Left ventricle myocardium inferior (tissue), 1 donor: ENCODE results near the gene COL24A1. TPM values are rescaled to one million over a fixed set of nuclear protein-coding genes. Genes with fewer than 3 reads are reported as not detected.

Source experiments
- DNase-seq: peaks from one replicate; pipeline ENCODE4 v3.0.0-alpha.2; 2020
- H3K27ac ChIP-seq: fragments of 200-600 bp; replicated peaks from 2 replicates; pipeline ENCODE4 v1.8.0; 2021
- H3K27me3 ChIP-seq: fragments of 200-600 bp; 2 replicates; pipeline ENCODE4 v1.8.0; 2021; ENCODE audit warnings: low read depth
- H3K36me3 ChIP-seq: fragments of 200-600 bp; 2 replicates; pipeline ENCODE4 v1.8.0; 2021
- H3K4me1 ChIP-seq: fragments of 200-600 bp; 2 replicates; pipeline ENCODE4 v1.8.0; 2021
- H3K4me3 ChIP-seq: fragments of 200-600 bp; 2 replicates; pipeline ENCODE4 v1.8.0; 2021; ENCODE audit warnings: mild to moderate bottlenecking, moderate library complexity
- H3K9me3 ChIP-seq: fragments of 200-600 bp; replicated peaks from 2 replicates; pipeline ENCODE4 v1.8.0; 2021
- CTCF ChIP-seq: fragments of 200-600 bp; IDR thresholded peaks from 2 replicates; pipeline ENCODE4 v1.8.0; 2021; ENCODE audit warnings: antibody characterized with exemption, mild to moderate bottlenecking, borderline replicate concordance
- intact Hi-C: fragments of 100-400 bp; cut with micrococcal nuclease; formaldehyde crosslinking; loops from one replicate; pipeline ENCODE4 v1.11.0; 2022
- total RNA-seq: library from RNA; stranded (reverse); fragmentation: NEBNext Ultra II Directional; extraction: Animal tissue kit (Norgen Biotek cat#: 25700); gene quantifications from one replicate; pipeline ENCODE4 v1.2.1, GENCODE V29; 2021
- donor health status: DM: no; HTN: yes; CAD: no; lungs with severe emphysema.

COL24A1 gene
- total RNA-seq, 1 donor from 2014 or later: 0.74 TPM

- intact Hi-C loops: no loop called here
- TF ChIP-seq CTCF: no peak
- DNase-seq: no peak
Observed at GRCh38 chr1:85936057-85936456, 220.5 kb downstream of the COL24A1 start.

GRCh38 chr1:85935234-85935633, 221.3 kb downstream of the COL24A1 start:
- no peaks in the 10 kb centered on the region for H3K36me3 ChIP-seq
- no peak for DNase-seq
- intact Hi-C loops: no loop called here
- no peak for TF ChIP-seq CTCF
- no peaks in the 10 kb centered on the region for H3K9me3 ChIP-seq
- H3K4me1 ChIP-seq: no peaks in the 10 kb centered on the region
- no peak overlapping the region for H3K4me3 ChIP-seq
- no peak overlapping the region for H3K27ac ChIP-seq
- H3K27me3 ChIP-seq: no peaks in the 10 kb centered on the region

More at GRCh38 chr1:85936057-85936456, 220.5 kb downstream of the COL24A1 start:
- no peak overlapping the region for H3K4me3 ChIP-seq
- no peaks in the 10 kb centered on the region for H3K27me3 ChIP-seq
- H3K27ac ChIP-seq: no peak overlapping the region
- H3K4me1 ChIP-seq: no peaks in the 10 kb centered on the region
- no peaks in the 10 kb centered on the region for H3K36me3 ChIP-seq
- no peaks in the 10 kb centered on the region for H3K9me3 ChIP-seq

- Histone ChIP-seq H3K9me3 (no peaks in the 10 kb centered on the region), H3K36me3 (no peaks in the 10 kb centered on the region), H3K27ac (no peak overlapping the region), H3K4me1 (no peaks in the 10 kb centered on the region), H3K27me3 (no peaks in the 10 kb centered on the region), H3K4me3 (no peak overlapping the region)
- DNase-seq: no peak
- intact Hi-C loops: no loop called here
- no peak for TF ChIP-seq CTCF
Observed at GRCh38 chr1:85934516-85934915, 222.1 kb downstream of the COL24A1 start.

- Histone ChIP-seq H3K4me3 (no peak overlapping the region), H3K36me3 (no peaks in the 10 kb centered on the region), H3K27ac (no peak overlapping the region), H3K27me3 (no peaks in the 10 kb centered on the region), H3K4me1 (no peaks in the 10 kb centered on the region), H3K9me3 (no peaks in the 10 kb centered on the region)
- TF ChIP-seq CTCF: no peak
- DNase-seq: no peak
- intact Hi-C loops: no loop called here
Observed at GRCh38 chr1:85933961-85934360, 222.6 kb downstream of the COL24A1 start.

- no peaks in the 10 kb centered on the region for H3K27me3 ChIP-seq
- no peak overlapping the region for H3K4me3 ChIP-seq
- no peak for TF ChIP-seq CTCF
- no peak overlapping the region for H3K27ac ChIP-seq
- H3K36me3 ChIP-seq: no peaks in the 10 kb centered on the region
- no peak for DNase-seq
- H3K9me3 ChIP-seq: no peaks in the 10 kb centered on the region
- H3K4me1 ChIP-seq: no peaks in the 10 kb centered on the region
- intact Hi-C loops: no loop called here
Observed at GRCh38 chr1:85911742-85912141, 244.8 kb downstream of the COL24A1 start.

- TF ChIP-seq CTCF: no peak
- Histone ChIP-seq H3K4me1 (no peaks in the 10 kb centered on the region), H3K4me3 (no peak overlapping the region), H3K27me3 (no peaks in the 10 kb centered on the region), H3K9me3 (peaks cover 16% of the 10 kb centered on the region), H3K27ac (no peak overlapping the region), H3K36me3 (no peaks in the 10 kb centered on the region)
- intact Hi-C loops: no loop called here
- no peak for DNase-seq
Observed at GRCh38 chr1:85900921-85901320, 255.7 kb downstream of the COL24A1 start.
